ENCODE results near the gene CHIA. TPM values are rescaled to one million over a fixed set of nuclear protein-coding genes. Genes with fewer than 3 reads are reported as not detected.

CHIA gene
- polyA plus RNA-seq, 1 of the 3 experiments (the other 2 are of a cell fraction), result not detected

GRCh38 chr1:111269825-111270406 lies 20.7 kb upstream of the CHIA start:
- H2AFZ ChIP-seq (ENCODE audit: low read depth), result no peak overlapping the region
- ChIA-PET POLR2A (no interaction called here), CTCF (no interaction called here)
- peak; percentile 4 for DNase-seq
- H3K4me2 ChIP-seq, result no peak overlapping the region
- no peak overlapping the region for H3K4me3 ChIP-seq (ENCODE audit: low read depth in 2 of 2, low read length in 1 of 2)
- H3K27me3 ChIP-seq (ENCODE audit: insufficient read depth), result peaks cover 24% of the 10 kb centered on the region; the same call in 1 of the 2 replicates
- TF ChIP-seq EZH2phosphoT487 (IDR thresholded peaks at IDR 0.05; ENCODE audit: borderline replicate concordance, low read depth), result peak; percentile 33; the same call in 1 of the 2 replicates
- no peak for TF ChIP-seq USF2 (IDR thresholded peaks at IDR 0.05; ENCODE audit: borderline replicate concordance, low read depth, low read length)
- no peaks in the 10 kb centered on the region for H3K36me3 ChIP-seq (replicated peaks in 1 of 2; ENCODE audit: control insufficient read depth in 1 of 2, insufficient read depth in 2 of 2, low read length in 1 of 2)
- H3K79me2 ChIP-seq (ENCODE audit: insufficient read depth), result no peaks in the 10 kb centered on the region
- H3F3A ChIP-seq (replicated peaks; ENCODE audit: insufficient read depth), result no peaks in the 10 kb centered on the region
- WGBS (ENCODE audit: low lambda C conversion rate), result 32% methylated on average over 4 of the region's 4 CpGs
- no peaks in the 10 kb centered on the region; a peak in 1 of 4 replicates for H3K4me1 ChIP-seq (ENCODE audit: control insufficient read depth in 1 of 2, insufficient read depth in 2 of 2, low read depth in 1 of 2, low read length in 1 of 2)
- H4K20me1 ChIP-seq (ENCODE audit: insufficient read depth), result no peaks in the 10 kb centered on the region
- H3K9me2 ChIP-seq, result no peaks in the 10 kb centered on the region
- H3K27ac ChIP-seq (ENCODE audit: low read depth in 2 of 2, low read length in 1 of 2), result no peak overlapping the region
- no peaks in the 10 kb centered on the region for H3K9me3 ChIP-seq
- H3K9ac ChIP-seq, result no peak overlapping the region

GRCh38 chr1:111270771-111271463 lies 19.7 kb upstream of the CHIA start:
- Histone ChIP-seq H3K79me2 (ENCODE audit: insufficient read depth) (no peaks in the 10 kb centered on the region), H3K9me2 (no peaks in the 10 kb centered on the region), H3K4me2 (no peak overlapping the region), H4K20me1 (ENCODE audit: insufficient read depth) (no peaks in the 10 kb centered on the region), H3K36me3 (replicated peaks in 1 of 2; ENCODE audit: control insufficient read depth in 1 of 2, insufficient read depth in 2 of 2, low read length in 1 of 2) (no peaks in the 10 kb centered on the region), H3K27me3 (ENCODE audit: insufficient read depth) (peaks cover 24% of the 10 kb centered on the region; the same call in 1 of the 2 replicates), H2AFZ (ENCODE audit: low read depth) (no peak overlapping the region), H3K9me3 (no peaks in the 10 kb centered on the region), H3F3A (replicated peaks; ENCODE audit: insufficient read depth) (no peaks in the 10 kb centered on the region), H3K9ac (no peak overlapping the region), H3K27ac (ENCODE audit: low read depth in 2 of 2, low read length in 1 of 2) (no peak overlapping the region), H3K4me3 (ENCODE audit: low read depth in 2 of 2, low read length in 1 of 2) (no peak overlapping the region), H3K4me1 (ENCODE audit: control insufficient read depth in 1 of 2, insufficient read depth in 2 of 2, low read depth in 1 of 2, low read length in 1 of 2) (no peaks in the 10 kb centered on the region; a peak in 2 of 4 replicates)
- POLR2A ChIA-PET, result no interaction called here
- 20% methylated on average over 19 of the region's 40 CpGs for WGBS (ENCODE audit: low lambda C conversion rate)
- DNase-seq, result peak; percentile 18
- CTCF ChIA-PET, result interaction anchor here (1.9 kb wide), 1 partner anchor 10 kb away, joined by 4 read pairs; no protein-coding TSS in a partner anchor
- TF ChIP-seq JUND (IDR thresholded peaks at IDR 0.05) (no peak), GABPA (IDR thresholded peaks at IDR 0.05; ENCODE audit: low read depth) (no peak), SMC3 (IDR thresholded peaks at IDR 0.05; ENCODE audit: low read depth, low read length) (no peak)

- Histone ChIP-seq H2AFZ (ENCODE audit: low read depth) (no peak overlapping the region), H3K27ac (ENCODE audit: low read depth in 2 of 2, low read length in 1 of 2) (no peak overlapping the region), H3K9me2 (no peaks in the 10 kb centered on the region), H3K9ac (no peak overlapping the region), H4K20me1 (ENCODE audit: insufficient read depth) (no peaks in the 10 kb centered on the region), H3K4me1 (ENCODE audit: control insufficient read depth in 1 of 2, insufficient read depth in 2 of 2, low read depth in 1 of 2, low read length in 1 of 2) (no peaks in the 10 kb centered on the region; a peak in 2 of 4 replicates), H3K4me3 (ENCODE audit: low read depth in 2 of 2, low read length in 1 of 2) (no peak overlapping the region), H3F3A (replicated peaks; ENCODE audit: insufficient read depth) (no peaks in the 10 kb centered on the region), H3K36me3 (replicated peaks in 1 of 2; ENCODE audit: control insufficient read depth in 1 of 2, insufficient read depth in 2 of 2, low read length in 1 of 2) (no peaks in the 10 kb centered on the region), H3K27me3 (ENCODE audit: insufficient read depth) (peaks cover 24% of the 10 kb centered on the region; the same call in 1 of the 2 replicates), H3K4me2 (no peak overlapping the region), H3K9me3 (no peaks in the 10 kb centered on the region), H3K79me2 (ENCODE audit: insufficient read depth) (no peaks in the 10 kb centered on the region)
- 47% methylated on average over 4 of the region's 16 CpGs for WGBS (ENCODE audit: low lambda C conversion rate)
- POLR2A ChIA-PET, result no interaction called here
- CTCF ChIA-PET, result interaction anchor here (1.9 kb wide), 1 partner anchor 10 kb away, joined by 4 read pairs; no protein-coding TSS in a partner anchor
- no peak for TF ChIP-seq PBX3 (IDR thresholded peaks at IDR 0.05)
- no peak for TF ChIP-seq FOXM1 (IDR thresholded peaks at IDR 0.05; ENCODE audit: low read depth)
- TF ChIP-seq SIN3A (IDR thresholded peaks at IDR 0.05; ENCODE audit: borderline replicate concordance, low read depth, low read length), result no peak
- TF ChIP-seq CHD2 (IDR thresholded peaks at IDR 0.05; ENCODE audit: low read length, partially characterized antibody), result no peak
- DNase-seq, result peak; percentile 17
Measured at GRCh38 chr1:111271464-111271801, 19.2 kb upstream of the CHIA start.

All from SK-N-SH (cell line).